PFSK-1 (cell line): ENCODE results near the gene MARCHF7.

Source experiments
- FOXP2 ChIP-seq: optimal IDR thresholded peaks from 2 replicates; pipeline ENCODE3; 2011; ENCODE audit warnings: borderline replicate concordance, control low read depth, inconsistent platforms; ENCODE audit not compliant: insufficient read depth; ENCODE audit errors: extremely low read length, extremely low read depth
- POLR2AphosphoS5 ChIP-seq: IDR thresholded peaks from 2 replicates; pipeline ENCODE4 v1.6.1; 2012; ENCODE audit warnings: low read depth, mild to moderate bottlenecking, control low read depth, low read length, moderate library complexity
- SIN3A ChIP-seq: IDR thresholded peaks from 2 replicates; pipeline ENCODE4 v1.6.1; 2012; ENCODE audit warnings: mild to moderate bottlenecking, low read length, moderate library complexity, borderline replicate concordance; ENCODE audit not compliant: insufficient read depth
- TAF1 ChIP-seq: IDR thresholded peaks from 2 replicates; pipeline ENCODE4 v1.6.1; 2012; ENCODE audit warnings: low read length, control low read depth, borderline replicate concordance; ENCODE audit not compliant: insufficient read depth
- TF ChIP-seq, protein P1 (sequence below), 2 experiments: IDR thresholded peaks; 2 replicates each; pipeline versions ENCODE4 v1.6.1 to v1.8.0; 2011 to 2012; ENCODE audit warnings: low read depth in 2 of 2, low read length in 2 of 2, control low read depth in 1 of 2, inconsistent platforms in 1 of 2, mild to moderate bottlenecking in 1 of 2, moderate library complexity in 1 of 2; ENCODE audit not compliant: insufficient read depth in 1 of 2

MARCHF7 gene

DNA sequence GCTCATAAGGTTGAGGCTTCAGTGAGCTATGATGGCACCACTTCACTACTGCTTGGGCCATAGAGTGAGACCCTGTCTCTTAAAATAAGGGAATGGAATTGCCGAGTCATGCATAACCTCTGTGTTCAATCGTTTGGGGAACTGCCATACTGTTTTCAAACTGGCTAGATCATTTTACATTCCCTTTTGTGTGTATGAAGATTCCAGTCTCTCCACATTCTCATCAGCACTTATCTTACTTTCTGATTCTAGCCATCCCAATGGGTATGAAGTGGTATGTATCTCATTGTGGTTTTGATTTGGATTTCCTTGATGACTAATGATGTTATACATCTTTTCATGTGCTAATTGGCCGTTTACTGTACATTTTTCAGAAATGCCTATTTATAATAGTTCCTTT is 23.7 kb downstream of the MARCHF7 start:
- TF ChIP-seq, protein P1, sequence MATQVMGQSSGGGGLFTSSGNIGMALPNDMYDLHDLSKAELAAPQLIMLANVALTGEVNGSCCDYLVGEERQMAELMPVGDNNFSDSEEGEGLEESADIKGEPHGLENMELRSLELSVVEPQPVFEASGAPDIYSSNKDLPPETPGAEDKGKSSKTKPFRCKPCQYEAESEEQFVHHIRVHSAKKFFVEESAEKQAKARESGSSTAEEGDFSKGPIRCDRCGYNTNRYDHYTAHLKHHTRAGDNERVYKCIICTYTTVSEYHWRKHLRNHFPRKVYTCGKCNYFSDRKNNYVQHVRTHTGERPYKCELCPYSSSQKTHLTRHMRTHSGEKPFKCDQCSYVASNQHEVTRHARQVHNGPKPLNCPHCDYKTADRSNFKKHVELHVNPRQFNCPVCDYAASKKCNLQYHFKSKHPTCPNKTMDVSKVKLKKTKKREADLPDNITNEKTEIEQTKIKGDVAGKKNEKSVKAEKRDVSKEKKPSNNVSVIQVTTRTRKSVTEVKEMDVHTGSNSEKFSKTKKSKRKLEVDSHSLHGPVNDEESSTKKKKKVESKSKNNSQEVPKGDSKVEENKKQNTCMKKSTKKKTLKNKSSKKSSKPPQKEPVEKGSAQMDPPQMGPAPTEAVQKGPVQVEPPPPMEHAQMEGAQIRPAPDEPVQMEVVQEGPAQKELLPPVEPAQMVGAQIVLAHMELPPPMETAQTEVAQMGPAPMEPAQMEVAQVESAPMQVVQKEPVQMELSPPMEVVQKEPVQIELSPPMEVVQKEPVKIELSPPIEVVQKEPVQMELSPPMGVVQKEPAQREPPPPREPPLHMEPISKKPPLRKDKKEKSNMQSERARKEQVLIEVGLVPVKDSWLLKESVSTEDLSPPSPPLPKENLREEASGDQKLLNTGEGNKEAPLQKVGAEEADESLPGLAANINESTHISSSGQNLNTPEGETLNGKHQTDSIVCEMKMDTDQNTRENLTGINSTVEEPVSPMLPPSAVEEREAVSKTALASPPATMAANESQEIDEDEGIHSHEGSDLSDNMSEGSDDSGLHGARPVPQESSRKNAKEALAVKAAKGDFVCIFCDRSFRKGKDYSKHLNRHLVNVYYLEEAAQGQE (IDR thresholded peaks at IDR 0.05; ENCODE audit: insufficient read depth in 1 of 2, low read depth in 2 of 2, low read length in 2 of 2), result no peak
- TF ChIP-seq POLR2AphosphoS5 (no peak), TAF1 (no peak), SIN3A (no peak), FOXP2 (no peak)

DNA sequence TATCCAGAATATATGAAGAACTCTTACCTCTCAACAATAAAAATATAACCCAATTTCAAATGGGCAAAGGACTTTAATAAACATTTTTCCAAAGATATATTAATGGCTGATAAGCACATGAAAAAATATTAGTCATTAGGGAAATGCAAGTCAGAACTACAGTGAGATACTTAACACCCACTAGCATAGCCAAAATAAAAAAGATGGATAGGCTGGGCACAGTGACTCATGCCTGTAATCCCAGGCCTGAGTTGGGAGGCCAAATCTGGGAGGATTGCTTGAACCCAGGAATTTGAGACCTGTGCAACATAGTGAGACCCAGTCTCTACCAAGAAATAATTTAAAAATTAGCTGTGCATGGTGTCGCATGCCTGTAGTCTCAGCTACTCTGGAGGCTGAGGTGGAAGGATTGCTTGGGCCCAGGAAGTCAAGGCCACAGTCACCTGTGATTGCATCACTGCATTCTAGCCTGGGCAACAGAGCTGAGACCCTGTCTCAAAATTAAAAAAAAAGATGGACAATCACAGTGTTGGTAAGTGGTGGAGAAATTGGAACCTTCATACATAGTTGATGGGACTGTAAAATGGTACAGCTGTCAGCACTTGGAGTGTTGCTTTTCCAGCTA is 25.1 kb downstream of the MARCHF7 start:
- TF ChIP-seq FOXP2, result no peak
- no peak for TF ChIP-seq TAF1
- TF ChIP-seq, protein P1 (IDR thresholded peaks at IDR 0.05; ENCODE audit: insufficient read depth in 1 of 2, low read depth in 2 of 2, low read length in 2 of 2), result no peak

DNA sequence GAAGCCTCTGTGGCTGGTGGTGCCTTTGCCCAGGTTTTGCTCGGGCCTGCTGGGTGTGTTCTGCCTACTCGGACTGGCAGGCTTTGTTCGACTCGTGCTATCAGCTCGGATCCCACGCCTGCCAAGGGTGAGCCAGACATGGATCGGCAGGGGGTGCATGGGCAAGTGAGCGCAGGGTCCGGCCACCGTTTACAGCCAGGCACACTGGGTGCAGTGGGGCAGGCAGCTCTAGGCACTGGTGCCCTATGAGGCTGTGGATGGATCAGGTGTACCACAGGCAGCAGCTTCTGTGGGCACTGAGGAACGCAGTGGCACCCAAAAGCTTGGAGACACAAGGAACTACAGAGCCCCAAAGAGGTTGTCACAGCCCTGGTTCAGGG is 25.6 kb downstream of the MARCHF7 start:
- TF ChIP-seq POLR2AphosphoS5 (no peak), TAF1 (no peak), FOXP2 (no peak), SIN3A (no peak)
- TF ChIP-seq, protein P1 (IDR thresholded peaks at IDR 0.05; ENCODE audit: insufficient read depth in 1 of 2, low read depth in 2 of 2, low read length in 2 of 2), result no peak

DNA sequence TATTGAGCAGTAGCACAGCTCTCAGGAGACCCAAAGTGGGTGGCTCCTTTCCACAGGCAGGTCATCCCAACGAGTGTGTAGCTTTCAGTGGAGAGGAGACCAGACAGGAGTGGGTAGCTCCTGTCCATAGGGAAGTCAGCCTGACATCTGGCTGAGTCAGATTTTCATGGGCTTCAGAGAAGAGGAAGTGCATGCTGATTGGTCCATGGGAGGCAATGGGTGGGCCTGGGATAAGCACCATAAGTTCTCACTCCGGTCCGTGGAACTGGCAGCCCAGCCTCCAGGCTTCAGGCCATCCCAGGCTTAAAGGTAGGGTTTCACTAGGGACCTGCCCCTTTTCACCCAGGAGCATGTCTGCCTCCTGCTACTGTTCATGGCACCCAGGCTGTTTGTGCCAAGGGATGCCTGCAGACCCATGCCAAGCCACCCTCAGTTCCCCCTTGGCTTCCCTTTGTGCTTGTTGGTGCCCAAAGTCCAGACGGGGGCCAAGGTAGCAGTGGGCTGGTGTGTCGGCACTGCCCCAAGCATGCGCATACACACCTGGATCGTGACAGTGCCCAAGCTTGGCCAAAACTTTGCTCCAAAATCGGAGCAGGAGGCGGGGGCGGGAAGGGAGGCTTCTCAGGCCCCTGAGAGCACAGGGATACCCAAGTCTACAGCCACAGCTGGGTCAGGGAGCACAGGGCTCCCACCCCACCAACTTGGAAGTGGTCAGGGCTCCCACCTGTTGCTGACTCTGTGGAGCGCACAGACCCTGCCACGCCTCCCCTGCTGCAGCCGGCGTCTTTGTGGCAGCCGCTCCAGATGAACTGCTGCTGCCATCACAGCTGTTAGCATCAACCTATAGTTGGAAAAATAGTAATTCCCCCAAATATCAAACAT is 26.4 kb downstream of the MARCHF7 start:
- TF ChIP-seq POLR2AphosphoS5 (no peak), TAF1 (no peak), FOXP2 (no peak), SIN3A (no peak)
- TF ChIP-seq, protein P1 (IDR thresholded peaks at IDR 0.05; ENCODE audit: insufficient read depth in 1 of 2, low read depth in 2 of 2, low read length in 2 of 2), result no peak
